ENCODE results near the gene GARS1.
"Not testable (repeated sequence)": the region's sequence is repeated elsewhere in the genome, so short reads cannot be mapped to it uniquely, and the experiment has no call there.

The GARS1 gene

GRCh38 chr7:30594540-30595435, at the start of gene GARS1:
GARS1 (plus strand) TSS chr7:30594878; CDS start chr7:30594922, 44 bp downstream.
- DNase-seq: peak; percentile 70

GRCh38 chr7:30545791-30546555, 48.7 kb upstream of the GARS1 start:
- DNase-seq: no peak

- no peak for DNase-seq
Observed at GRCh38 chr7:30546596-30546995, 48.1 kb upstream of the GARS1 start.

- DNase-seq: peak; percentile 67
Observed at GRCh38 chr7:30548845-30549244, 45.8 kb upstream of the GARS1 start.

- DNase-seq: no peak
Observed at GRCh38 chr7:30549931-30550493, 44.7 kb upstream of the GARS1 start.

- no peak for DNase-seq
Observed at GRCh38 chr7:30552330-30552729, 42.3 kb upstream of the GARS1 start.

- DNase-seq: no peak
Observed at GRCh38 chr7:30553141-30553540, 41.5 kb upstream of the GARS1 start.

- DNase-seq: no peak
Observed at GRCh38 chr7:30553546-30553945, 41.1 kb upstream of the GARS1 start.

- DNase-seq: no peak
Observed at GRCh38 chr7:30555525-30555924, 39.2 kb upstream of the GARS1 start.

GRCh38 chr7:30556840-30557239, 37.8 kb upstream of the GARS1 start:
- peak; percentile 11 for DNase-seq

- DNase-seq: no peak
Observed at GRCh38 chr7:30557245-30557644, 37.4 kb upstream of the GARS1 start.

GRCh38 chr7:30559611-30560010, 35.1 kb upstream of the GARS1 start:
- DNase-seq: no peak

GRCh38 chr7:30561389-30561788, 33.3 kb upstream of the GARS1 start:
- DNase-seq: no peak

GRCh38 chr7:30562498-30562897, 32.2 kb upstream of the GARS1 start:
- DNase-seq: no peak

- no peak for DNase-seq
Observed at GRCh38 chr7:30562909-30563308, 31.8 kb upstream of the GARS1 start.

- DNase-seq: no peak
Observed at GRCh38 chr7:30563326-30563942, 31.2 kb upstream of the GARS1 start.

- DNase-seq: peak; percentile 91
Observed at GRCh38 chr7:30564243-30564892, 30.3 kb upstream of the GARS1 start.

- no peak for DNase-seq
Observed at GRCh38 chr7:30566596-30566995, 28.1 kb upstream of the GARS1 start.

GRCh38 chr7:30567081-30567480, 27.6 kb upstream of the GARS1 start:
- DNase-seq: no peak

- DNase-seq: not testable (repeated sequence)
Observed at GRCh38 chr7:30570238-30570637, 24.4 kb upstream of the GARS1 start.

GRCh38 chr7:30572212-30572841, 22.4 kb upstream of the GARS1 start:
- DNase-seq: no peak

- DNase-seq: no peak
Observed at GRCh38 chr7:30575910-30576309, 18.8 kb upstream of the GARS1 start.
